ENCODE results near the gene RMDN3. TPM values are rescaled to one million over a fixed set of nuclear protein-coding genes. Genes with fewer than 3 reads are reported as not detected.
A peak's percentile ranks its signal among the peaks of the same experiment; 100 is the strongest.

The RMDN3 gene
- total RNA-seq, 1 experiment from 2014 or later = 28.3 TPM

- WGBS (ENCODE audit: extremely low coverage, insufficient read length, low lambda C conversion rate) = no CpG with 5 or more reads among the region's 5 CpGs
- Histone ChIP-seq H3K4me1 (ENCODE audit: insufficient read depth, low read length) (peaks cover 9% of the 10 kb centered on the region; the same call in 1 of the 2 replicates), H4K5ac (ENCODE audit: insufficient read length, low read depth, low read length) (no peak overlapping the region), H3K9ac (ENCODE audit: extremely low read depth, insufficient read length, low read length) (no peak overlapping the region), H3K79me1 (ENCODE audit: insufficient read depth, low read depth, low read length, poor library complexity, severe bottlenecking) (peaks cover 4% of the 10 kb centered on the region), H3K4me2 (ENCODE audit: insufficient read depth, insufficient read length, low read length) (no peak overlapping the region), H3K14ac (ENCODE audit: insufficient read depth, low read length) (peak overlapping the region; percentile 8; the same call in 1 of the 2 replicates), H3K56ac (ENCODE audit: insufficient read length, low read depth, low read length) (no peak overlapping the region), H2BK120ac (ENCODE audit: low read depth, low read length, poor library complexity, severe bottlenecking) (no peak overlapping the region), H2BK20ac (ENCODE audit: low read depth, low read length, poor library complexity, severe bottlenecking) (no peak overlapping the region), H2BK15ac (ENCODE audit: low read depth, low read length) (no peak overlapping the region), H4K91ac (ENCODE audit: insufficient read length, low read depth, low read length) (no peak overlapping the region), H3K27me3 (ENCODE audit: insufficient read depth, low read length) (no peaks in the 10 kb centered on the region), H2AFZ (ENCODE audit: low read length) (no peak overlapping the region), H2BK12ac (ENCODE audit: insufficient read length, low read depth, low read length) (no peak overlapping the region), H3K27ac (ENCODE audit: insufficient read length, low read depth, low read length) (no peak overlapping the region), H3K79me2 (ENCODE audit: insufficient read depth, low read length) (no peaks in the 10 kb centered on the region), H3K9me3 (ENCODE audit: control insufficient read depth, low read depth, low read length) (no peaks in the 10 kb centered on the region), H2AK5ac (ENCODE audit: insufficient read length, low read length) (no peak overlapping the region), H3K18ac (ENCODE audit: insufficient read length, low read depth, low read length) (no peak overlapping the region), H3K23ac (ENCODE audit: insufficient read length, low read depth, low read length) (no peak overlapping the region), H4K8ac (replicated peaks; ENCODE audit: insufficient read length, low read depth, low read length) (no peak overlapping the region), H3T11ph (ENCODE audit: low read length) (no peak overlapping the region), H3K4ac (ENCODE audit: low read depth, low read length) (no peak overlapping the region), H3K23me2 (ENCODE audit: insufficient read length, low read depth, low read length, poor library complexity, severe bottlenecking) (no peaks in the 10 kb centered on the region), H4K20me1 (ENCODE audit: control insufficient read depth, insufficient read depth, insufficient read length) (no peaks in the 10 kb centered on the region), H2BK5ac (ENCODE audit: insufficient read length, low read length) (no peak overlapping the region)
- H3K36me3 Mint-ChIP-seq (ENCODE audit: insufficient read depth in 1 of 3, low read depth in 3 of 3) = peaks cover 6 to 17% (median 14%) of the 10 kb centered on the region in 3 experiments; a peak in 5 of 7 replicates
- no peak for DNase-seq
- peaks cover 44 to 45% of the 10 kb centered on the region in 2 experiments for H3K4me1 Mint-ChIP-seq
- no peaks in the 10 kb centered on the region for H3K9me3 Mint-ChIP-seq
- H3K4me3 Mint-ChIP-seq = 0 out of 5 replicates have a peak overlapping the region, but pooled peaks of 1 of the 2 experiments have one; percentile 2
- TF ChIP-seq CTCF (conservative IDR thresholded peaks at IDR 0.05) = no peak
- H3K27me3 Mint-ChIP-seq (ENCODE audit: low read depth) = no peaks in the 10 kb centered on the region
- peak overlapping the region in 1 of 3 experiments; percentile 16; a peak in 2 of 7 replicates for H3K27ac Mint-ChIP-seq
These were observed 34.1 kb upstream of the RMDN3 start for GRCh38 chr15:40789119-40789518.

Measured in H9 (cell line).